OCI-LY3 (cell line): Measurements from ENCODE around the gene IL21R.

ENCODE experiments used
- H2AFZ ChIP-seq: fragments of 200-600, 300-600 bp; shearing (Covaris generic); 2 replicates; pipeline ENCODE4 v1.6.0; 2014; ENCODE audit warnings: antibody characterized with exemption, low read depth, low read length
- H3K27ac ChIP-seq: fragments of 200-600, 300-600 bp; sonication (generic); 2 replicates; pipeline ENCODE4 v1.5.1; 2014; ENCODE audit warnings: mild to moderate bottlenecking, low read length, moderate library complexity, mixed read lengths
- H3K27me3 ChIP-seq: fragments of 200-600, 300-600 bp; sonication (generic); 2 replicates; pipeline ENCODE4 v1.6.1; 2014; ENCODE audit warnings: low read depth, low read length, mixed read lengths
- H3K36me3 ChIP-seq: fragments of 200-600, 300-600 bp; sonication (generic); replicated peaks from 2 replicates; pipeline ENCODE3; 2014; ENCODE audit warnings: low read depth, low read length, mixed read lengths
- H3K4me1 ChIP-seq: fragments of 300-600, 200-600 bp; sonication (generic); 2 replicates; pipeline ENCODE4 v1.6.1; 2014; ENCODE audit warnings: low read length, mixed read lengths
- H3K4me2 ChIP-seq: fragments of 200-600, 300-600 bp; sonication (generic); 2 replicates; pipeline ENCODE4 v1.6.1; 2014; ENCODE audit warnings: low read length, mixed read lengths
- H3K4me3 ChIP-seq: fragments of 300-600, 200-600 bp; sonication (generic); 2 replicates; pipeline ENCODE4 v1.5.1; 2014; ENCODE audit warnings: antibody characterized with exemption, mild to moderate bottlenecking, low read length, moderate library complexity
- H3K79me2 ChIP-seq: fragments of 300-600, 200-600 bp; shearing (Covaris generic); 2 replicates; pipeline ENCODE4 v1.6.1; 2014; ENCODE audit warnings: mild to moderate bottlenecking, low read length, mixed read lengths
- H3K9ac ChIP-seq: fragments of 300-600, 200-600 bp; shearing (Covaris generic); 2 replicates; pipeline ENCODE4 v1.6.0; 2014; ENCODE audit warnings: mild to moderate bottlenecking, low read length, moderate library complexity
- H3K9me3 ChIP-seq: fragments of 200-600, 300-600 bp; shearing (Covaris generic); 2 replicates; pipeline ENCODE4 v1.6.1; 2014; ENCODE audit warnings: low read length, mixed read lengths; ENCODE audit not compliant: insufficient read depth
- H4K20me1 ChIP-seq: fragments of 200-600, 300-600 bp; sonication (generic); 2 replicates; pipeline ENCODE4 v1.6.1; 2016; ENCODE audit warnings: low read length, mixed read lengths; ENCODE audit not compliant: insufficient read depth
- CTCF ChIP-seq: fragments of 200-600, 300-600 bp; sonication (generic); IDR thresholded peaks from 2 replicates; pipeline ENCODE4 v1.5.1; 2014; ENCODE audit warnings: antibody characterized with exemption, low read length, low read depth
- EZH2phosphoT487 ChIP-seq: fragments of 200-600 bp; shearing (Covaris generic); IDR thresholded peaks from 2 replicates; pipeline ENCODE4 v1.6.1; 2018; ENCODE audit warnings: antibody characterized with exemption, mixed run types, low read depth

Gene IL21R

GRCh38 chr16:27381236-27381635, 20.7 kb upstream of the IL21R start:
- Histone ChIP-seq H4K20me1 (no peaks in the 10 kb centered on the region), H3K27me3 (no peaks in the 10 kb centered on the region), H3K79me2 (peaks cover 23% of the 10 kb centered on the region), H3K4me3 (no peak overlapping the region), H3K27ac (no peak overlapping the region), H3K36me3 (peaks cover 17% of the 10 kb centered on the region), H3K4me1 (peaks cover 68% of the 10 kb centered on the region), H3K9ac (no peak overlapping the region), H3K4me2 (no peak overlapping the region), H3K9me3 (peaks cover 18% of the 10 kb centered on the region; the same call in 1 of the 2 replicates), H2AFZ (no peak overlapping the region)
- TF ChIP-seq EZH2phosphoT487 (no peak), CTCF (no peak)

GRCh38 chr16:27381974-27382855, 19.8 kb upstream of the IL21R start:
- Histone ChIP-seq H2AFZ (no peak overlapping the region), H3K27ac (no peak overlapping the region), H3K9ac (no peak overlapping the region), H3K4me1 (peaks cover 67% of the 10 kb centered on the region), H4K20me1 (no peaks in the 10 kb centered on the region), H3K36me3 (peaks cover 24% of the 10 kb centered on the region), H3K79me2 (peaks cover 14% of the 10 kb centered on the region), H3K4me3 (no peak overlapping the region), H3K9me3 (peaks cover 24% of the 10 kb centered on the region; the same call in 1 of the 2 replicates), H3K27me3 (no peaks in the 10 kb centered on the region), H3K4me2 (no peak overlapping the region)
- TF ChIP-seq EZH2phosphoT487 (no peak), CTCF (no peak)

GRCh38 chr16:27383556-27384243, 18.3 kb upstream of the IL21R start:
- Histone ChIP-seq H3K9ac (no peak overlapping the region), H3K4me1 (peaks cover 67% of the 10 kb centered on the region), H3K79me2 (peaks cover 21% of the 10 kb centered on the region), H4K20me1 (no peaks in the 10 kb centered on the region), H3K36me3 (peaks cover 30% of the 10 kb centered on the region), H3K27ac (no peak overlapping the region), H3K9me3 (peaks cover 28% of the 10 kb centered on the region; the same call in 1 of the 2 replicates), H3K4me2 (no peak overlapping the region), H2AFZ (no peak overlapping the region), H3K27me3 (no peaks in the 10 kb centered on the region), H3K4me3 (no peak overlapping the region)
- TF ChIP-seq CTCF (no peak), EZH2phosphoT487 (no peak)

GRCh38 chr16:27384425-27384824, 17.5 kb upstream of the IL21R start:
- no peaks in the 10 kb centered on the region for H4K20me1 ChIP-seq

More at GRCh38 chr16:27384425-27384824, 17.5 kb upstream of the IL21R start:
- Histone ChIP-seq H3K79me2 (peaks cover 14% of the 10 kb centered on the region), H3K9me3 (peaks cover 34% of the 10 kb centered on the region; the same call in 1 of the 2 replicates), H3K4me3 (no peak overlapping the region), H3K36me3 (peaks cover 37% of the 10 kb centered on the region), H3K27ac (no peak overlapping the region), H3K9ac (no peak overlapping the region), H3K4me2 (no peak overlapping the region), H2AFZ (no peak overlapping the region), H3K4me1 (peaks cover 67% of the 10 kb centered on the region), H3K27me3 (no peaks in the 10 kb centered on the region)
- TF ChIP-seq EZH2phosphoT487 = no peak
- TF ChIP-seq CTCF = no peak
